GM21528 (cell line): ENCODE data around the gene CSF3R.
"Not testable (repeated sequence)": the region's sequence is repeated elsewhere in the genome, so short reads cannot be mapped to it uniquely, and the experiment has no call there.

Experiments
- ATAC-seq: cut with Tn5 transposase; IDR thresholded peaks from one replicate; pipeline ENCODE4 v1.9.1; 2021; ENCODE audit warnings: mild to moderate bottlenecking, moderate library complexity; ENCODE audit not compliant: unreplicated experiment, low FRiP score

CSF3R gene

GRCh38 chr1:36513676-36514473 lies 31.2 kb upstream of the CSF3R start:
- ATAC-seq = no peak

- no peak for ATAC-seq
Observed at GRCh38 chr1:36512842-36513241, 30.1 kb upstream of the CSF3R start.

- ATAC-seq = no peak
Observed at GRCh38 chr1:36511804-36512798, 29.4 kb upstream of the CSF3R start.

GRCh38 chr1:36511220-36511619 lies 28.5 kb upstream of the CSF3R start:
- ATAC-seq = not testable (repeated sequence)

- ATAC-seq = no peak
Observed at GRCh38 chr1:36510418-36510817, 27.7 kb upstream of the CSF3R start.

GRCh38 chr1:36508257-36508656 lies 25.5 kb upstream of the CSF3R start:
- ATAC-seq = no peak

GRCh38 chr1:36506276-36506920 lies 23.7 kb upstream of the CSF3R start:
- ATAC-seq = no peak

GRCh38 chr1:36503733-36504132 lies 21.0 kb upstream of the CSF3R start:
- no peak for ATAC-seq

GRCh38 chr1:36503159-36503558 lies 20.4 kb upstream of the CSF3R start:
- no peak for ATAC-seq

- ATAC-seq = no peak
Observed at GRCh38 chr1:36502616-36503015, 19.9 kb upstream of the CSF3R start.

GRCh38 chr1:36501911-36502310 lies 19.2 kb upstream of the CSF3R start:
- not testable (repeated sequence) for ATAC-seq

GRCh38 chr1:36497207-36497606 lies 14.5 kb upstream of the CSF3R start:
- ATAC-seq = no peak

- ATAC-seq = no peak
Observed at GRCh38 chr1:36494971-36495370, 12.3 kb upstream of the CSF3R start.

GRCh38 chr1:36493524-36493923 lies 10.8 kb upstream of the CSF3R start:
- ATAC-seq = no peak

- no peak for ATAC-seq
Observed at GRCh38 chr1:36492491-36492890, 9.8 kb upstream of the CSF3R start.

- ATAC-seq = not testable (repeated sequence)
Observed at GRCh38 chr1:36489258-36490051, 6.7 kb upstream of the CSF3R start.

GRCh38 chr1:36487906-36488305 lies 5.2 kb upstream of the CSF3R start:
- no peak for ATAC-seq

GRCh38 chr1:36487336-36487725 lies 4.6 kb upstream of the CSF3R start:
- not testable (repeated sequence) for ATAC-seq

GRCh38 chr1:36486439-36487335 lies 4.0 kb upstream of the CSF3R start:
- no peak for ATAC-seq
